Fibroblast of lung (primary cell): ENCODE results near the gene BCAS1.

Experiments
- EZH2 ChIP-seq: IDR thresholded peaks from 2 replicates; pipeline ENCODE4 v1.5.1; 2012; ENCODE audit warnings: low read length, control low read depth, mild to moderate bottlenecking; ENCODE audit errors: missing control alignments
- TF ChIP-seq, protein P1 (sequence below), 2 donors: IDR thresholded peaks in 1 of 2; conservative IDR thresholded peaks in 1 of 2; 1 replicate in 1 of 2; 2 replicates in 1 of 2; pipeline ENCODE4 v1.5.1; 2011 to 2012; ENCODE audit warnings: low read length in 2 of 2, control low read depth in 1 of 2, inconsistent platforms in 1 of 2, low read depth in 1 of 2, mild to moderate bottlenecking in 1 of 2

- TF ChIP-seq, protein P1, sequence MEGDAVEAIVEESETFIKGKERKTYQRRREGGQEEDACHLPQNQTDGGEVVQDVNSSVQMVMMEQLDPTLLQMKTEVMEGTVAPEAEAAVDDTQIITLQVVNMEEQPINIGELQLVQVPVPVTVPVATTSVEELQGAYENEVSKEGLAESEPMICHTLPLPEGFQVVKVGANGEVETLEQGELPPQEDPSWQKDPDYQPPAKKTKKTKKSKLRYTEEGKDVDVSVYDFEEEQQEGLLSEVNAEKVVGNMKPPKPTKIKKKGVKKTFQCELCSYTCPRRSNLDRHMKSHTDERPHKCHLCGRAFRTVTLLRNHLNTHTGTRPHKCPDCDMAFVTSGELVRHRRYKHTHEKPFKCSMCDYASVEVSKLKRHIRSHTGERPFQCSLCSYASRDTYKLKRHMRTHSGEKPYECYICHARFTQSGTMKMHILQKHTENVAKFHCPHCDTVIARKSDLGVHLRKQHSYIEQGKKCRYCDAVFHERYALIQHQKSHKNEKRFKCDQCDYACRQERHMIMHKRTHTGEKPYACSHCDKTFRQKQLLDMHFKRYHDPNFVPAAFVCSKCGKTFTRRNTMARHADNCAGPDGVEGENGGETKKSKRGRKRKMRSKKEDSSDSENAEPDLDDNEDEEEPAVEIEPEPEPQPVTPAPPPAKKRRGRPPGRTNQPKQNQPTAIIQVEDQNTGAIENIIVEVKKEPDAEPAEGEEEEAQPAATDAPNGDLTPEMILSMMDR (conservative IDR thresholded peaks at IDR 0.05 in 1 of 2, IDR thresholded peaks at IDR 0.05 in 1 of 2; ENCODE audit: low read depth in 1 of 2, low read length in 2 of 2) = no peak
- no peak for TF ChIP-seq EZH2
Observed at GRCh38 chr20:54110457-54110856, 40.1 kb upstream of the BCAS1 start.
